Activated T-cell treated with anti-CD3 and anti-CD28 coated beads for 48 hours (primary cell): ENCODE results near the gene SLC1A7.

ENCODE experiments used
- DNase-seq: peaks from one replicate; pipeline ENCODE4 v3.0.0-alpha.2; 2020; ENCODE audit warnings: low read depth

SLC1A7 gene

GRCh38 chr1:53160924-53161378, 18.5 kb upstream of the SLC1A7 start:
- no peak for DNase-seq

GRCh38 chr1:53158900-53159299, 16.5 kb upstream of the SLC1A7 start:
- DNase-seq = no peak

- no peak for DNase-seq
These were observed 14.3 kb upstream of the SLC1A7 start for GRCh38 chr1:53156783-53157182.

- no peak for DNase-seq
These were observed 13.5 kb upstream of the SLC1A7 start for GRCh38 chr1:53155945-53156344.

DNA sequence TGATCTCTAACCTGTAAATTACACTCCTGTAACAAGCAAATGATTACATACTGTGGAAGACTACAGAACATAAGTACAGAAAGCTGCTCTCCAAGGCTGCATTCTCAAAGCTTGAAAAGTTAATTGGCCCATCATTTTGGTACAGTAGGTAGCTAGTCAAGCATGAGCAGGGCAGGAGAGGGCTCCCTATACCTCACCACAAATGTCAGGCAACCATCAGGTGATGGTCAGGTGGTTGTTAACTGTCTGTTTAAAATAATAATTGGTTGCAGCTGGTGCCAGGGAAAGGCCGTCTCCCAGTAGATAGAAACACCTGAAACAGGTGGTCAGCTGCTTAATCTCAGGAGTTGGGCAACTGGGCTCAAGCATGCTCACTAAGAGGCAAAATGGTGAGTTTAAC, 13.1 kb upstream of the SLC1A7 start:
- DNase-seq = no peak

GRCh38 chr1:53154859-53155438, 12.5 kb upstream of the SLC1A7 start:
- DNase-seq = no peak

GRCh38 chr1:53153752-53154151, 11.3 kb upstream of the SLC1A7 start:
- DNase-seq = no peak

DNA sequence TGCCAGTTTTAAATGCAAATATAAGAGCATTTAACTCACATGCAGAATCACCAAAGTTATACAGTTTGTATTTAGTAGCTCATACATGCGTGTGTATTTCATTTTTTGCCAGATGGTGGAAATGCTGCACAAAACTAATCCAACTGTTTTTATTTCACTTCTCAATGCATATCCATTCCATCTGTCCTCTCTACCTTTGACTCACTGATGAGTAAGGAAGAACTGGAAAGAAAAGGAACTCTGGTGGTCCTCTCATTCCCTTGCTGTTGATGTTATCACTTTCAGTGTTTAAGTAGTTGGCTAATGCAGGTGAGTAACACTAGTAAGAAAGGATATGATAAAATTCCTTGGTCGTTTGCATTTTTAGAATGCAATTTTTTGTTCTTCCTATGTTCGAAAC, 5.7 kb upstream of the SLC1A7 start:
- no peak for DNase-seq

DNA sequence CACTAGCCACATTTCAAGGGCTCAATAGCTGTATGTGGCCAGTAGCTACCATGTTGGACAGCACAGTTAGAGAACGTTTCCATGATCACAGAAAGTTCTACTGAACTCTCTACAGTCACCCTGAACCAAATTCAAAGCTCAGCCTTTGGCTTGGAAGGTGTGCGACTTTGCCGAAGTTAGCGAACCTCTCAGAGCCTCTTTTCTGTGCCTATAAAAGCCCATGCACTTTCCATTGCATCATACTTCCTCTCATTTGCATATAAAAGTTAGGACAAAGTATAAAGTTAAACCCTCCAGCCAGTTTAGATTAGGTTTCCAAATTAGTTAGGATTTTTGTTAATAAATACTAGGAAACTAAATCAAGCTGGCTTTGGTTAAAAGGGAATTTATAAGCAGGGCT, 4.7 kb upstream of the SLC1A7 start:
- DNase-seq = no peak

GRCh38 chr1:53145942-53146708, 3.7 kb upstream of the SLC1A7 start:
- DNase-seq = no peak

DNA sequence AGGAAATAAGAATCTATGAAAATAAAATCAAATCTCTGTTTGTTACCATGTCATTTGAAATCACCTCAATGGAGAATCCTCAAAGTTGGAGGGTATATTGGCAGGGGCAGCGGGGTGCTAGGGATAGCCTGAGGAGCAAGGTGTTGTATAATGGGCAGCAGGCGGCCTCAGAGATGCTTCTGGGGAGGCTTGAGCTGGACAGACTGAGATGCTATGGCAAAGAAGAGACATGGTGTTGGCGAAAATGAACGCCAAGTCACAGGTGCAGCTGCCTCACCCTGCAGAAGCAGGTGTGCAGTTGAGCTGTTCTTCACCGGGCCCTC, 3.1 kb upstream of the SLC1A7 start:
- DNase-seq = no peak

- DNase-seq = no peak
These were observed 2.7 kb upstream of the SLC1A7 start for GRCh38 chr1:53145051-53145600.

GRCh38 chr1:53144201-53144600, 1.8 kb upstream of the SLC1A7 start:
- DNase-seq = no peak

- no peak for DNase-seq
These were observed 1.1 kb upstream of the SLC1A7 start for GRCh38 chr1:53143527-53143926.

- no peak for DNase-seq
These were observed 867 bp downstream of the SLC1A7 start for GRCh38 chr1:53141487-53142055.

- DNase-seq = no peak
These were observed 2.0 kb downstream of the SLC1A7 start for GRCh38 chr1:53140451-53140850.

GRCh38 chr1:53139951-53140361, 2.5 kb downstream of the SLC1A7 start:
- DNase-seq = no peak

- DNase-seq = no peak
These were observed 3.2 kb downstream of the SLC1A7 start for GRCh38 chr1:53138991-53139884.

DNA sequence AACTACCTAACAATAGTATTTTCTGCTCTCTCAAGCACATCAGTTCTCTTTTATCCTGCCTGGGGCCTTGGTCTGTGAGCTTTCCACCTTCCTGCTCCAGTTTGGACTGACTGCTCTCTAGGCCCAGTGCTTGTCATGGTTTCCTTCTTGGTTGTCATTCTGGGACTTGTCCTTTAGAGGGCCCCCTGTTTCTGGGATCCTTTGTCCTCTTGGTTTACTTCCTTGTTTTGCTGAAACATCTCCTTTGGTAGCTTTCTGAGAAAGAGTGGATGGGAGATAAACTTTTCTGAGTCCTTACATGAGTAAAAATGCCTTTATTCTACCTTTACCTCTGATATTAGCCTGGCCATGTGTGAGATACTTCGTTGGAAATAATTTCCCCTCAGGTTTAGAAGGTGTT, 4.7 kb downstream of the SLC1A7 start:
- DNase-seq = no peak

- no peak for DNase-seq
These were observed 6.7 kb downstream of the SLC1A7 start for GRCh38 chr1:53135735-53136114.

DNA sequence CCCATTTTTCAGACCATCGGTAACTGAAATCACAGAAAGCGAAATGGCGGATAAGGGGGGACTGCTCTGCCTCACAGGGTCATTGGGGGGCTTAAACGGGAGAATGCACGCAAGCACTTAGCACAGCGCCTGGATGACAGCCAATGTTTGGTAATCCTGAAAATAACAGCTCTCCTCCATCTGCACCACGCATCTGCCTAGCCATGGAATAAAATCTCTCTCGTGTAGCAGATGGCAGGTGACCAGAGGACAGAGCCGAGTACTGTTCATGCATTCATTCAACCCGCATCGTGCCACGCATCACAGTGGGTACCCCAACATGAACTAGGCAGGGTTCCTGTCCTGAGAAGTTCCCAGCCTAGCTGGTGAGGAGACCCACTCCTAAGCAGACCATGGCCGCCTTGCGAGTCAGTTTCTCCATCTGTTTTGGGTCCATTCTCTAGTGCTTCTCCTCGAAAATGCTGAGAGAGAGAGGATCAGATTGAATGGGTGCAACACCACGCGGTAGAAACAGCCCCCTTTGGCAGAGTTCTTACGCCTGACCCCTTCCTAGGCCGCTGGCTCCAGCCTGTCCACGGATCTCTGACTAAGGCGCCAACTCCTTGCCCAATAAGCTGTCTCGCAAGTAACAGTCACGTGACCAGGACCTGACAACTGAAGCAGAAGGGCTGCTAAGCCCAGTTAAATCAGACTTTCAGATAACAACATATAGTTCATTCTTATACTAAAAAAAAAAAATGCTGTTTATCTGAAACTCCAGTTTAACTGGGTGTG, 7.3 kb downstream of the SLC1A7 start:
- DNase-seq = no peak

DNA sequence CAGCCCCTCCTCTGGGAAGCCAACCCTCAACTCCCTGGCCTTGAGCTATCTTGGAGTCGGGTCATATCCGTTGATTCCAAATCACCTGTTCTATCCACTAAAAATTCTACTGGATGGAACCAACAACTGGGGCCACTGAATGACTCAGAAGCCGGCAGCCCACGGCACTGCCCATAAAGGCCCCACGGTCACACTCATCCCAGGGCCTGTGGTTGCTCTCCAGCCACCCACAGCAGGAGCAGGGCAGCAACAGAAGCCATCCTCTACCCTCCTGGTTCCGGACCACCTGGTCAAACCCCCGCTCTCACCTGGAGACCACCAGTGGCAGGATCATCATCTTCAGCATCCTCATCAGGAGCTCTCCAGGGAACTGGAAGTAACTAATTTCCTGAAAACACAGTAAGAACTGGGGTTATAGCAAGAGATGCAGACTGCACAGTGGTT, 8.4 kb downstream of the SLC1A7 start:
- no peak for DNase-seq
